GM12872 (cell line): ENCODE results near the gene LENEP.

Source experiments
- TF ChIP-seq, protein P1 (sequence below): IDR thresholded peaks from 3 replicates; pipeline ENCODE4 v1.5.1; 2011; ENCODE audit warnings: low read depth, mild to moderate bottlenecking, low read length, moderate library complexity; ENCODE audit not compliant: insufficient read depth

Gene LENEP

DNA sequence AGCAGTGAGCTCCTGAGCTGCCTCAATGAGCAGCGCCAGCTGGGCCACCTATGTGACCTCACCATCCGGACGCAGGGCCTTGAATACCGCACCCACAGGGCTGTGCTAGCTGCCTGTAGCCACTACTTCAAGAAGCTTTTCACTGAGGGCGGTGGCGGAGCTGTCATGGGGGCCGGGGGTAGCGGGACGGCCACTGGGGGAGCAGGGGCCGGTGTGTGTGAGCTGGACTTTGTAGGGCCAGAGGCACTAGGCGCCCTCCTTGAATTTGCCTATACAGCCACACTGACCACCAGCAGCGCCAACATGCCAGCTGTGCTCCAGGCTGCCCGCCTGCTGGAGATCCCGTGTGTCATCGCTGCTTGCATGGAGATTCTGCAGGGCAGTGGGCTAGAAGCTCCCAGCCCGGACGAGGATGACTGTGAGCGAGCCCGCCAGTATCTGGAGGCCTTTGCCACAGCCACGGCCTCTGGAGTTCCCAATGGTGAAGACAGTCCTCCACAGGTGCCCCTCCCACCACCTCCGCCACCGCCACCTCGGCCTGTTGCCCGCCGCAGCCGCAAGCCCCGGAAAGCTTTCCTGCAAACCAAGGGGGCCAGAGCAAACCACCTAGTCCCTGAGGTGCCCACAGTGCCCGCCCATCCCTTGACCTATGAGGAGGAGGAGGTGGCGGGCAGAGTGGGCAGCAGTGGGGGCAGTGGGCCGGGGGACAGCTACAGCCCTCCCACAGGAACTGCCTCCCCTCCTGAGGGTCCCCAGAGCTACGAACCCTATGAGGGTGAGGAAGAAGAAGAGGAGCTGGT is 21.5 kb downstream of the LENEP start:
- TF ChIP-seq, protein P1, sequence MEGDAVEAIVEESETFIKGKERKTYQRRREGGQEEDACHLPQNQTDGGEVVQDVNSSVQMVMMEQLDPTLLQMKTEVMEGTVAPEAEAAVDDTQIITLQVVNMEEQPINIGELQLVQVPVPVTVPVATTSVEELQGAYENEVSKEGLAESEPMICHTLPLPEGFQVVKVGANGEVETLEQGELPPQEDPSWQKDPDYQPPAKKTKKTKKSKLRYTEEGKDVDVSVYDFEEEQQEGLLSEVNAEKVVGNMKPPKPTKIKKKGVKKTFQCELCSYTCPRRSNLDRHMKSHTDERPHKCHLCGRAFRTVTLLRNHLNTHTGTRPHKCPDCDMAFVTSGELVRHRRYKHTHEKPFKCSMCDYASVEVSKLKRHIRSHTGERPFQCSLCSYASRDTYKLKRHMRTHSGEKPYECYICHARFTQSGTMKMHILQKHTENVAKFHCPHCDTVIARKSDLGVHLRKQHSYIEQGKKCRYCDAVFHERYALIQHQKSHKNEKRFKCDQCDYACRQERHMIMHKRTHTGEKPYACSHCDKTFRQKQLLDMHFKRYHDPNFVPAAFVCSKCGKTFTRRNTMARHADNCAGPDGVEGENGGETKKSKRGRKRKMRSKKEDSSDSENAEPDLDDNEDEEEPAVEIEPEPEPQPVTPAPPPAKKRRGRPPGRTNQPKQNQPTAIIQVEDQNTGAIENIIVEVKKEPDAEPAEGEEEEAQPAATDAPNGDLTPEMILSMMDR, result no peak

DNA sequence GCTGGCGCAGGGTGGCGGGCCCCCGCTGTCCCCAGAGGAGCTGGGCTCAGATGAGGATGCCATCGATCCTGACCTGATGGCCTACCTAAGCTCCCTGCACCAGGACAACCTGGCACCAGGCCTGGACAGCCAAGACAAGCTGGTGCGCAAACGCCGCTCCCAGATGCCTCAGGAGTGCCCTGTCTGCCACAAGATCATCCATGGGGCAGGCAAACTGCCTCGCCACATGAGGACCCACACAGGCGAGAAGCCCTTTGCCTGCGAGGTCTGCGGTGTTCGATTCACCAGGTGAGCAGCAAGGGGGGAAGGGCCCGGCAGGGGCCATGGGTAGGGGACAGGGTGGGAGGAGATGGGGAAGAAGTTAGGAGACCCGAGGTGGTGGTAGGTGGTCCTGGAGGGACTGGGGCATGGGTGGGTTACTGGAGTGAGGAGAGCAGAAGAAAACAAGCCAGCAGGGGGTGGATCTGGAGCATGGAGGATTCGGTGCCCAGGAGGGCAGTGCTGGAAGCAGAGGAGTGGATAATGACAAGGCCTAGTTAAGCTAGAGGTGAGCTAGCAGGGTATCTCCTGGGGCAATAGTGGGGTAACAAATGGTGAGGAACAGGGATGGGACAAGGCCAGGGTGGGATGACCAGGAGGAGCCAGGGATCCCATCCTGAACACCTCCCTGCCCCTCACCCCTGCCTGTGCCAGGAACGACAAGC is 22.3 kb downstream of the LENEP start:
- TF ChIP-seq, protein P1, result no peak

DNA sequence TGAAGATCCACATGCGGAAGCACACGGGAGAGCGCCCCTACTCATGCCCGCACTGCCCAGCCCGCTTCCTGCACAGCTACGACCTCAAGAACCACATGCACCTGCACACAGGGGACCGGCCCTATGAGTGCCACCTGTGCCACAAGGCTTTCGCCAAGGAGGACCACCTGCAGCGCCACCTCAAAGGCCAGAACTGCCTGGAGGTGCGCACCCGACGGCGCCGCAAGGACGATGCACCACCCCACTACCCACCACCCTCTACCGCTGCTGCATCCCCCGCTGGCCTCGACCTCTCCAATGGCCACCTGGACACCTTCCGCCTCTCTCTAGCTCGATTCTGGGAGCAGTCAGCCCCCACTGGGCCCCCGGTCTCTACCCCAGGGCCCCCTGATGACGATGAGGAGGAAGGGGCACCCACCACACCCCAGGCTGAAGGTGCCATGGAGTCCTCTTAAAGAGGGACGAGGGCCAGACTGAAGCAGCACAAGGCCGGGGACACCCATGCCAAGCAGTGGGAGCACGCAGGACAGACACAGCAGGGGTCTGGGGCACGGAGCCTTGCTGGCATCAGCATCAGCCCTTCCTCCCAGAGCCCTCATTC is 22.9 kb downstream of the LENEP start:
- TF ChIP-seq, protein P1, result no peak

DNA sequence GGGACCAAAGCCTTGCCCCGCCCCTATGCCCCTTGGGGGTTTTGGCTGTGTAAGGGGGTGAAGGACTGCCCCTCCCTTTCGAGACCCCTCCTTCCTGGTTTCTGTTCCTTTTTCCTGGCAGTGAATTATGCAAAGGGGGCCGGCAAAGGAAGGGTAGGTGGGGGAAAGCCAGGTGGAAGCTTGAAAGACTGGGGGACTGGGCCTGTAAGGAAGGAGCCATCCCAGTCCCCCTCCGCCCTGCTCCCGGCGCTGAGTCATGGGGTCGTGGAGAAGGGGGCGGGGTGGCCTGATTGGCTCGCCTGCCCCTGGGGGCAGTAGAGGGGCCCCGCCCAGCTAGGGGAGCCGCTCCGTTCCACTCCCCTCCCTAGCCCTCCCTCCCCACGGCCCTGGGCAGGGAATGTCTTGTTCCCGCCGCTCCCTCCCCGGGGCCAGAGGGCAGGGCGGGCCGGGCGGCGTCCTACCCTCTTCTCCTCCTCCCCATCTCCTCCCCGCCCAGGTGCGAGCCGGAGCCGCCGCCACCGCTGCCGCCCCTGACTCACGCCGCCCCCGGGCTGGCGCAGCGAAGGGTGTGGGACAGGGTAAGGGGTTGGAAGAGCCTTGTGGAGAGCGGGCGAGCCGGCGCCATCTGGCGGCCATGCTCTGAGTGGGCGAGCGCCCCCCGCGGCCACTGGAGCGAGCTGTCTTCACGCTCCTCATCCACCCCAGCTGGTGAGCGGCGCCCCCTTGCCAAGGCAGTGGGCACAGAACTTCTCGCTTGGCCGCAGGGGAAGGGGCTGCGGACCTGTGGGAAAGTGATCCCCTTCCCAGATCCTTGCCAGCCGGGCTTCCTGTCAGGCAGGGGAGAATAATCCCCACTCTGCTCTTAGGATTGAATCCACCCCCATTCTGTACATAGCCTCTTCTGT is 23.9 kb downstream of the LENEP start:
- TF ChIP-seq, protein P1, result peak; percentile 100

DNA sequence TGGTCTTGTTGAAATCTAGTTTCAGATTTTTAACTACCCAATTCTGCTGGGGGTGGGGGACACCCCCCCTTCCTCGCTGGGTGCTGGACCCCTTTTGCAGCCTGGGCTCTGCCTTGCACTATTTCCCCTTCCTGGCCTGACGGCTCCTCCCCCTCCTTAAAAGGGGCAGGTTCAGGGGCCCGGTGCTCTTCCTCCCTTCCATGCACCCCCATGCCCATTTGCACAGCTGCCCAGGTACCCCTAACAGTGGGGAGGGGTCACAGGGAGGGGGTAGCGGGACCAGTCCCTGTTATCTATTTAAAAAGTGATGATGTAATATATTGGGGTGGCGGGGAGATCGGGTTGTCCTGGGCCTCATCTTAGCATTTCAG is 24.5 kb downstream of the LENEP start:
- TF ChIP-seq, protein P1, result no peak

DNA sequence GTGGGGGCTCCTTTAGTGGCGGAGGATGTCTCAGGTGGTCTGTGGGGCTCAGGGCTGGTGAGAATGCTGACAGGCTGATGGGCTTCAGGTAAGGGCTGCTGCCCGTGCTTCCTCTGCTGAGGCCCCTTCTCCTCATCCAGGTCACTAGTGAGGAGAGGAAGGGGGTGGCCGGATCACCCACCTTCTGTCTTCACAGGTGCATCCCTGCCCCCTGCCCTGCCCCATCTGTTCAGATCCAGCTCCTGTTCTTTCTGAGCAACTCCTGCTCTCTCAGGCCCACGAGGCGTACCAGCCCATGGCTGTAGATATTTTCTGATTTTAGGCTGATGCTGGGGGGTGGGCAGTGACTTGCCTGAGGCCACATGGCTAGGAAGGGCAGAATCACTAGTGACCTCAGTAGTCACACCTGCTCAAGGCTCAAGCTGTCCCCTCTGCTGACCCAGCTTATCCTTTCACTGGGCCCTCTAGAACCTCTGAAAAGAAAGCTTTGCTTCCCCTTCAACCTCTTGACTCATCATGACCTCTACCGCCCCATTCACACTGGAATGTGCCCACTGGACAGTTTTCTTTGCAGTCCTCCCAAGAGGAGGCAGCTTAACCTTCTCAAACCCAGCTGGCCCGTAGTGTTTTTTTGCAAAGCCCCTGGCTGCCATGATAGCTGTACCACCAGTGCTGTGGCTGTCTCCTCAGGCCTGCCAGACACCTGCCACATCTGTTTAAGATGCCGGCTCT is 25.4 kb downstream of the LENEP start:
- TF ChIP-seq, protein P1, result no peak
